WTC11 (cell line): ENCODE results near the gene DPEP2. TPM values are rescaled to one million over a fixed set of nuclear protein-coding genes. Genes with fewer than 3 reads are reported as not detected.

ENCODE experiments used
- ATAC-seq: fragments of 200-7000 bp; cut with Tn5 transposase; 2 replicates; pipeline ENCODE4 v1.10.0; 2021; ENCODE audit warnings: mild to moderate bottlenecking, moderate library complexity
- CTCF ChIA-PET: fragments of 300-600 bp; sonication (Branson Sonifier 250); formaldehyde crosslinking; loops from one replicate; lab custom pipeline; 2021; ENCODE audit warnings: antibody characterized with exemption; lab: Charles Lee
- POLR2A ChIA-PET: fragments of 350-600 bp; sonication (Branson Sonifier 250); formaldehyde crosslinking; loops from one replicate; lab custom pipeline; 2021; ENCODE audit warnings: antibody characterized with exemption; lab: Charles Lee
- DNase-seq: peaks from one replicate; pipeline ENCODE4 v3.0.0; 2021; ENCODE audit warnings: low spot score
- H3K27ac Mint-ChIP-seq: 2 replicates; pipeline ENCODE4 v1.8.0; 2021; ENCODE audit warnings: mixed read lengths
- H3K27me3 Mint-ChIP-seq: 2 replicates; pipeline ENCODE4 v1.8.0; 2021; ENCODE audit warnings: low read depth, mild to moderate bottlenecking, moderate library complexity, mixed read lengths
- H3K36me3 Mint-ChIP-seq: 2 replicates; pipeline ENCODE4 v1.8.0; 2021; ENCODE audit warnings: mixed read lengths
- H3K4me1 Mint-ChIP-seq: 2 replicates; pipeline ENCODE4 v1.8.0; 2022; ENCODE audit warnings: mixed read lengths
- H3K4me3 Mint-ChIP-seq: 2 replicates; pipeline ENCODE4 v1.8.0; 2021; ENCODE audit warnings: mild to moderate bottlenecking, moderate library complexity, mixed read lengths
- H3K9me3 Mint-ChIP-seq: 2 replicates; pipeline ENCODE4 v1.8.0; 2021; ENCODE audit warnings: mixed read lengths
- CREM ChIP-seq: sonication (generic); formaldehyde crosslinking; IDR thresholded peaks from 2 replicates; pipeline ENCODE4 v1.8.1; 2022; ENCODE audit warnings: mild to moderate bottlenecking, missing genetic modification reagents, moderate library complexity
- KAT7 ChIP-seq: sonication (generic); formaldehyde crosslinking; IDR thresholded peaks from 2 replicates; pipeline ENCODE4 v1.8.1; 2023; ENCODE audit warnings: missing genetic modification reagents, mild to moderate bottlenecking, borderline replicate concordance
- MXD4 ChIP-seq: fragments of 250-450 bp; sonication (Bioruptor Pico); IDR thresholded peaks from 2 replicates; pipeline ENCODE4 v1.8.0; 2021; ENCODE audit warnings: mild to moderate bottlenecking, moderate library complexity, borderline replicate concordance
- NFATC4 ChIP-seq: fragments of 250-450 bp; sonication (Bioruptor Pico); IDR thresholded peaks from 2 replicates; pipeline ENCODE4 v1.9.0; 2021; ENCODE audit warnings: mild to moderate bottlenecking
- NR2C2 ChIP-seq: sonication (generic); formaldehyde crosslinking; IDR thresholded peaks from 2 replicates; pipeline ENCODE4 v1.8.0; 2022; ENCODE audit warnings: mild to moderate bottlenecking, missing genetic modification reagents
- NR3C1 ChIP-seq: sonication (generic); formaldehyde crosslinking; conservative IDR thresholded peaks from 2 replicates; pipeline ENCODE4 v1.8.1; 2023; ENCODE audit warnings: low read depth, mild to moderate bottlenecking, missing genetic modification reagents
- SOX15 ChIP-seq: fragments of 250-450 bp; sonication (Bioruptor Pico); IDR thresholded peaks from 2 replicates; pipeline ENCODE4 v1.9.0; 2021; ENCODE audit warnings: mild to moderate bottlenecking
- ZBTB21 ChIP-seq: sonication (generic); formaldehyde crosslinking; IDR thresholded peaks from 2 replicates; pipeline ENCODE4 v1.8.1; 2023; ENCODE audit warnings: mild to moderate bottlenecking, missing genetic modification reagents, borderline replicate concordance
- ZNF423 ChIP-seq: fragments of 250-450 bp; sonication (Bioruptor Pico); IDR thresholded peaks from 2 replicates; pipeline ENCODE4 v2.1.2; 2022; ENCODE audit warnings: mild to moderate bottlenecking, moderate library complexity
- total RNA-seq: library from RNA; stranded (reverse); gene quantifications from 3 replicates; pipeline ENCODE4 v1.2.3, GENCODE V29; 2021
- TF ChIP-seq, protein P1 (sequence below): fragments of 250-450 bp; sonication (Bioruptor Pico); IDR thresholded peaks from 2 replicates; pipeline ENCODE4 v1.8.0; 2021; ENCODE audit warnings: mild to moderate bottlenecking
- TF ChIP-seq, protein P2 (sequence below): sonication (generic); formaldehyde crosslinking; conservative IDR thresholded peaks from 2 replicates; pipeline ENCODE4 v1.8.1; 2023; ENCODE audit warnings: mild to moderate bottlenecking, low read depth, missing genetic modification reagents, moderate library complexity
- TF ChIP-seq, protein P3 (sequence below): sonication (generic); formaldehyde crosslinking; IDR thresholded peaks from 2 replicates; pipeline ENCODE4 v1.8.0; 2023; ENCODE audit warnings: missing genetic modification reagents, mild to moderate bottlenecking, borderline replicate concordance
- TF ChIP-seq, protein P4 (sequence below): sonication (generic); formaldehyde crosslinking; IDR thresholded peaks from 2 replicates; pipeline ENCODE4 v1.8.1; 2023; ENCODE audit warnings: mild to moderate bottlenecking, missing genetic modification reagents, moderate library complexity
- TF ChIP-seq, protein P5 (sequence below): sonication (generic); formaldehyde crosslinking; IDR thresholded peaks from 2 replicates; pipeline ENCODE4 v1.8.1; 2023; ENCODE audit warnings: mild to moderate bottlenecking, missing genetic modification reagents
- TF ChIP-seq, protein P6 (sequence below): sonication (generic); formaldehyde crosslinking; IDR thresholded peaks from 2 replicates; pipeline ENCODE4 v1.8.0; 2022; ENCODE audit warnings: mild to moderate bottlenecking, missing genetic modification reagents

The DPEP2 gene
- total RNA-seq, 1 experiment from 2014 or later = 0.13 TPM

DNA sequence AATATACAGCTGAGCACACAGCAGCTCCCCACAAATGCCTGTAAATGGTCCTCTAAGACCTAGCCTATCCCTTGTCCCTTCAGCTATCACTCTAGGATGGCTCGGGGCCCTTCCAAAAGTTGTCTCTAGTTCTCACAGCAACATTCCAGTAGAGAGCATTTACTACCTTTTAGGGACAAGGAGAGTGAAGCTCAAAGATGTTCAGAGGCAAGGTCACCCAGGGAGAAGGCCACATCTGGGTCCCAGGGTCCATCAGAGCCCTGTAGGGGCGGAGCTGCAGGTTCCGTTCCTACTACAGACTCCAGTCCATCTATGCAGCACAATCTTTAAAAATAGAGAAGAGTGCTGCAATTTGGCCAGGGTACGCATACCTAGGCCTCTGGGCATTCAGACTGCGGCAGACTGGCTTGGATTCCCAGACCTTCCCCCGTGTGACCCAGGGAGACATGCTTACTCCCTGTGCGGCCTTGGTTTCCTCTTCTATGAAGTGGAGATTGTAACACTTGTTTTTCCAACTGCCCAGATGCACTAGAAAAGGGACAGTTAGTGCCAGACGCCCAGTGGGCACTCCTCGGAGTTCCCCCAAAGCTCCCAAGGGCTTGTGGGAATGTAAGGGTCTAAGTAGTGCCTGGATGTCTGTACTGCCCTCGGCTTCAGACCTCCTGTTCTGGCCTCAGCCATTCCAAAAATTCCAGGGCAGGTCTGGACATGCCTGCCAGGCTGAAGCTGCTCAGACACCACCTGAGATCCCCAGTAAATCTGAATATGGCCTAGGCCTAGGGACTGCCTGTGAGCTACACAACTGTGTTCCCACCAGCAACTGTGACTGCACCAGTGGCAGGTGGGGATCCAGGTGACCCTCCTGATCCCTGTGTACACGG is 33.4 kb downstream of the DPEP2 start:
- Mint-ChIP-seq H3K4me3 (peak overlapping the region; percentile 97), H3K27ac (peak overlapping the region; percentile 91)
- POLR2A ChIA-PET = interaction anchor here (0.6 to 1.2 kb wide), 3 partner anchors 31 to 75 kb away, joined by 3 to 7 read pairs (median 5); partner anchors contain the start of genes DDX28 and DUS2

More for the DNA sequence above, 33.4 kb downstream of the DPEP2 start:
- CTCF ChIA-PET = interaction anchor here (0.8 to 3.2 kb wide), 13 partner anchors 15 to 445 kb away, joined by 3 to 25 read pairs (median 4); partner anchors contain the start of genes LCAT, NFATC3 and NRN1L
- H3K27me3 Mint-ChIP-seq = peaks cover 5% of the 10 kb centered on the region; the same call in 1 of the 2 replicates
- DNase-seq = no peak
- H3K9me3 Mint-ChIP-seq = no peaks in the 10 kb centered on the region
- ATAC-seq = no peak
- H3K36me3 Mint-ChIP-seq = peaks cover 26% of the 10 kb centered on the region
- TF ChIP-seq ZNF423 (no peak), ZBTB21 (CRISPR knock-in tag) (no peak), SOX15 (CRISPR knock-in tag) (no peak), KAT7 (CRISPR knock-in tag) (no peak), NFATC4 (no peak), CREM (CRISPR knock-in tag) (no peak), MXD4 (CRISPR knock-in tag) (no peak), NR2C2 (CRISPR knock-in tag) (no peak), NR3C1 (CRISPR knock-in tag) (no peak)
- TF ChIP-seq, protein P1, sequence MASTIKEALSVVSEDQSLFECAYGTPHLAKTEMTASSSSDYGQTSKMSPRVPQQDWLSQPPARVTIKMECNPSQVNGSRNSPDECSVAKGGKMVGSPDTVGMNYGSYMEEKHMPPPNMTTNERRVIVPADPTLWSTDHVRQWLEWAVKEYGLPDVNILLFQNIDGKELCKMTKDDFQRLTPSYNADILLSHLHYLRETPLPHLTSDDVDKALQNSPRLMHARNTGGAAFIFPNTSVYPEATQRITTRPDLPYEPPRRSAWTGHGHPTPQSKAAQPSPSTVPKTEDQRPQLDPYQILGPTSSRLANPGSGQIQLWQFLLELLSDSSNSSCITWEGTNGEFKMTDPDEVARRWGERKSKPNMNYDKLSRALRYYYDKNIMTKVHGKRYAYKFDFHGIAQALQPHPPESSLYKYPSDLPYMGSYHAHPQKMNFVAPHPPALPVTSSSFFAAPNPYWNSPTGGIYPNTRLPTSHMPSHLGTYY = no peak
- TF ChIP-seq, protein P2, sequence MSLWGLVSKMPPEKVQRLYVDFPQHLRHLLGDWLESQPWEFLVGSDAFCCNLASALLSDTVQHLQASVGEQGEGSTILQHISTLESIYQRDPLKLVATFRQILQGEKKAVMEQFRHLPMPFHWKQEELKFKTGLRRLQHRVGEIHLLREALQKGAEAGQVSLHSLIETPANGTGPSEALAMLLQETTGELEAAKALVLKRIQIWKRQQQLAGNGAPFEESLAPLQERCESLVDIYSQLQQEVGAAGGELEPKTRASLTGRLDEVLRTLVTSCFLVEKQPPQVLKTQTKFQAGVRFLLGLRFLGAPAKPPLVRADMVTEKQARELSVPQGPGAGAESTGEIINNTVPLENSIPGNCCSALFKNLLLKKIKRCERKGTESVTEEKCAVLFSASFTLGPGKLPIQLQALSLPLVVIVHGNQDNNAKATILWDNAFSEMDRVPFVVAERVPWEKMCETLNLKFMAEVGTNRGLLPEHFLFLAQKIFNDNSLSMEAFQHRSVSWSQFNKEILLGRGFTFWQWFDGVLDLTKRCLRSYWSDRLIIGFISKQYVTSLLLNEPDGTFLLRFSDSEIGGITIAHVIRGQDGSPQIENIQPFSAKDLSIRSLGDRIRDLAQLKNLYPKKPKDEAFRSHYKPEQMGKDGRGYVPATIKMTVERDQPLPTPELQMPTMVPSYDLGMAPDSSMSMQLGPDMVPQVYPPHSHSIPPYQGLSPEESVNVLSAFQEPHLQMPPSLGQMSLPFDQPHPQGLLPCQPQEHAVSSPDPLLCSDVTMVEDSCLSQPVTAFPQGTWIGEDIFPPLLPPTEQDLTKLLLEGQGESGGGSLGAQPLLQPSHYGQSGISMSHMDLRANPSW (CRISPR knock-in tag) = no peak
- TF ChIP-seq, protein P3, sequence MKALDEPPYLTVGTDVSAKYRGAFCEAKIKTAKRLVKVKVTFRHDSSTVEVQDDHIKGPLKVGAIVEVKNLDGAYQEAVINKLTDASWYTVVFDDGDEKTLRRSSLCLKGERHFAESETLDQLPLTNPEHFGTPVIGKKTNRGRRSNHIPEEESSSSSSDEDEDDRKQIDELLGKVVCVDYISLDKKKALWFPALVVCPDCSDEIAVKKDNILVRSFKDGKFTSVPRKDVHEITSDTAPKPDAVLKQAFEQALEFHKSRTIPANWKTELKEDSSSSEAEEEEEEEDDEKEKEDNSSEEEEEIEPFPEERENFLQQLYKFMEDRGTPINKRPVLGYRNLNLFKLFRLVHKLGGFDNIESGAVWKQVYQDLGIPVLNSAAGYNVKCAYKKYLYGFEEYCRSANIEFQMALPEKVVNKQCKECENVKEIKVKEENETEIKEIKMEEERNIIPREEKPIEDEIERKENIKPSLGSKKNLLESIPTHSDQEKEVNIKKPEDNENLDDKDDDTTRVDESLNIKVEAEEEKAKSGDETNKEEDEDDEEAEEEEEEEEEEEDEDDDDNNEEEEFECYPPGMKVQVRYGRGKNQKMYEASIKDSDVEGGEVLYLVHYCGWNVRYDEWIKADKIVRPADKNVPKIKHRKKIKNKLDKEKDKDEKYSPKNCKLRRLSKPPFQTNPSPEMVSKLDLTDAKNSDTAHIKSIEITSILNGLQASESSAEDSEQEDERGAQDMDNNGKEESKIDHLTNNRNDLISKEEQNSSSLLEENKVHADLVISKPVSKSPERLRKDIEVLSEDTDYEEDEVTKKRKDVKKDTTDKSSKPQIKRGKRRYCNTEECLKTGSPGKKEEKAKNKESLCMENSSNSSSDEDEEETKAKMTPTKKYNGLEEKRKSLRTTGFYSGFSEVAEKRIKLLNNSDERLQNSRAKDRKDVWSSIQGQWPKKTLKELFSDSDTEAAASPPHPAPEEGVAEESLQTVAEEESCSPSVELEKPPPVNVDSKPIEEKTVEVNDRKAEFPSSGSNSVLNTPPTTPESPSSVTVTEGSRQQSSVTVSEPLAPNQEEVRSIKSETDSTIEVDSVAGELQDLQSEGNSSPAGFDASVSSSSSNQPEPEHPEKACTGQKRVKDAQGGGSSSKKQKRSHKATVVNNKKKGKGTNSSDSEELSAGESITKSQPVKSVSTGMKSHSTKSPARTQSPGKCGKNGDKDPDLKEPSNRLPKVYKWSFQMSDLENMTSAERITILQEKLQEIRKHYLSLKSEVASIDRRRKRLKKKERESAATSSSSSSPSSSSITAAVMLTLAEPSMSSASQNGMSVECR (CRISPR knock-in tag) = no peak
- TF ChIP-seq, protein P4, sequence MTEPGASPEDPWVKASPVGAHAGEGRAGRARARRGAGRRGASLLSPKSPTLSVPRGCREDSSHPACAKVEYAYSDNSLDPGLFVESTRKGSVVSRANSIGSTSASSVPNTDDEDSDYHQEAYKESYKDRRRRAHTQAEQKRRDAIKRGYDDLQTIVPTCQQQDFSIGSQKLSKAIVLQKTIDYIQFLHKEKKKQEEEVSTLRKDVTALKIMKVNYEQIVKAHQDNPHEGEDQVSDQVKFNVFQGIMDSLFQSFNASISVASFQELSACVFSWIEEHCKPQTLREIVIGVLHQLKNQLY (CRISPR knock-in tag) = no peak
- TF ChIP-seq, protein P5, sequence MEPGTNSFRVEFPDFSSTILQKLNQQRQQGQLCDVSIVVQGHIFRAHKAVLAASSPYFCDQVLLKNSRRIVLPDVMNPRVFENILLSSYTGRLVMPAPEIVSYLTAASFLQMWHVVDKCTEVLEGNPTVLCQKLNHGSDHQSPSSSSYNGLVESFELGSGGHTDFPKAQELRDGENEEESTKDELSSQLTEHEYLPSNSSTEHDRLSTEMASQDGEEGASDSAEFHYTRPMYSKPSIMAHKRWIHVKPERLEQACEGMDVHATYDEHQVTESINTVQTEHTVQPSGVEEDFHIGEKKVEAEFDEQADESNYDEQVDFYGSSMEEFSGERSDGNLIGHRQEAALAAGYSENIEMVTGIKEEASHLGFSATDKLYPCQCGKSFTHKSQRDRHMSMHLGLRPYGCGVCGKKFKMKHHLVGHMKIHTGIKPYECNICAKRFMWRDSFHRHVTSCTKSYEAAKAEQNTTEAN (CRISPR knock-in tag) = no peak
- TF ChIP-seq, protein P6, sequence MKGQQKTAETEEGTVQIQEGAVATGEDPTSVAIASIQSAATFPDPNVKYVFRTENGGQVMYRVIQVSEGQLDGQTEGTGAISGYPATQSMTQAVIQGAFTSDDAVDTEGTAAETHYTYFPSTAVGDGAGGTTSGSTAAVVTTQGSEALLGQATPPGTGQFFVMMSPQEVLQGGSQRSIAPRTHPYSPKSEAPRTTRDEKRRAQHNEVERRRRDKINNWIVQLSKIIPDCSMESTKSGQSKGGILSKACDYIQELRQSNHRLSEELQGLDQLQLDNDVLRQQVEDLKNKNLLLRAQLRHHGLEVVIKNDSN (CRISPR knock-in tag) = no peak
- H3K4me1 Mint-ChIP-seq = peaks cover 44% of the 10 kb centered on the region
